DOHH2 (cell line): ENCODE measurements around the gene FRMPD4.

Experiments
- H3F3A ChIP-seq: fragments of 200-600 bp; sonication (generic), shearing (Covaris generic); 2 replicates; pipeline ENCODE4 v1.6.0; 2016; ENCODE audit warnings: antibody characterized with exemption, mild to moderate bottlenecking; ENCODE audit not compliant: control insufficient read depth, insufficient read depth
- H3K27ac ChIP-seq: fragments of 200-600 bp; sonication (generic); 2 replicates; pipeline ENCODE4 v1.5.1; 2014; ENCODE audit warnings: low read depth, mild to moderate bottlenecking, low read length, moderate library complexity
- H3K27me3 ChIP-seq: fragments of 200-600 bp; sonication (generic); 2 replicates; pipeline ENCODE4 v1.6.1; 2014; ENCODE audit warnings: mild to moderate bottlenecking, low read length, mixed read lengths; ENCODE audit not compliant: control insufficient read depth
- H3K36me3 ChIP-seq: fragments of 200-600 bp; sonication (generic); 2 replicates; pipeline ENCODE4 v1.6.1; 2014; ENCODE audit warnings: mild to moderate bottlenecking, low read length, moderate library complexity, mixed read lengths; ENCODE audit not compliant: control insufficient read depth
- H3K4me1 ChIP-seq: fragments of 200-600 bp; sonication (generic); 2 replicates; pipeline ENCODE4 v1.6.1; 2014; ENCODE audit warnings: mild to moderate bottlenecking, low read length, mixed read lengths; ENCODE audit not compliant: control insufficient read depth
- H3K4me2 ChIP-seq: fragments of 200-600 bp; sonication (generic); 2 replicates; pipeline ENCODE4 v1.6.0; 2014; ENCODE audit warnings: mild to moderate bottlenecking, low read length, moderate library complexity
- H3K4me3 ChIP-seq: fragments of 200-600 bp; sonication (generic); 2 replicates; pipeline ENCODE4 v1.5.1; 2014; ENCODE audit warnings: mild to moderate bottlenecking, low read length, mixed read lengths
- H3K79me2 ChIP-seq: fragments of 200-600 bp; sonication (generic); 2 replicates; pipeline ENCODE4 v1.6.1; 2014; ENCODE audit warnings: mild to moderate bottlenecking, low read length, mixed read lengths; ENCODE audit not compliant: control insufficient read depth
- H3K9me2 ChIP-seq: fragments of 200-600 bp; sonication (generic); replicated peaks from 2 replicates; pipeline ENCODE4 v1.6.1; 2014; ENCODE audit warnings: mild to moderate bottlenecking, low read length, mixed read lengths; ENCODE audit not compliant: control insufficient read depth
- H3K9me3 ChIP-seq: fragments of 200-600 bp; sonication (generic); 2 replicates; pipeline ENCODE4 v1.6.1; 2014; ENCODE audit warnings: antibody characterized with exemption, low read length, mixed read lengths; ENCODE audit not compliant: control insufficient read depth, insufficient read depth
- H4K20me1 ChIP-seq: fragments of 200-600 bp; sonication (generic); 2 replicates; pipeline ENCODE4 v1.6.0; 2014; ENCODE audit warnings: low read depth, mild to moderate bottlenecking, antibody characterized with exemption, low read length, moderate library complexity; ENCODE audit not compliant: control insufficient read depth, insufficient read depth
- CTCF ChIP-seq: fragments of 200-600 bp; sonication (generic); IDR thresholded peaks from one replicate; pipeline ENCODE4 v1.5.1; 2014; ENCODE audit warnings: antibody characterized with exemption, mild to moderate bottlenecking, low read depth, low read length; ENCODE audit not compliant: poor library complexity, severe bottlenecking
- EZH2phosphoT487 ChIP-seq: fragments of 200-600 bp; sonication (generic); IDR thresholded peaks from 2 replicates; pipeline ENCODE4 v1.6.1; 2017; ENCODE audit warnings: borderline replicate concordance, mild to moderate bottlenecking, antibody characterized with exemption, low read length, moderate library complexity, mixed read lengths

FRMPD4 gene

GRCh38 chrX:12471061-12471460 lies 332.8 kb downstream of the FRMPD4 start:
- Histone ChIP-seq H3K9me3 (no peaks in the 10 kb centered on the region), H4K20me1 (no peaks in the 10 kb centered on the region)

GRCh38 chrX:12480956-12481355 lies 342.7 kb downstream of the FRMPD4 start:
- no peaks in the 10 kb centered on the region for H3K4me1 ChIP-seq
- no peaks in the 10 kb centered on the region for H3K79me2 ChIP-seq
- no peak overlapping the region for H3K27ac ChIP-seq
- TF ChIP-seq EZH2phosphoT487 (no peak), CTCF (no peak)
- H3F3A ChIP-seq = no peaks in the 10 kb centered on the region
- no peaks in the 10 kb centered on the region for H3K9me2 ChIP-seq
- no peaks in the 10 kb centered on the region for H3K27me3 ChIP-seq
- no peak overlapping the region for H3K4me2 ChIP-seq
- H4K20me1 ChIP-seq = no peaks in the 10 kb centered on the region
- H3K4me3 ChIP-seq = no peak overlapping the region
- no peaks in the 10 kb centered on the region for H3K36me3 ChIP-seq
- no peaks in the 10 kb centered on the region for H3K9me3 ChIP-seq

More at GRCh38 chrX:12471061-12471460, 332.8 kb downstream of the FRMPD4 start:
- Histone ChIP-seq H3K27ac (no peak overlapping the region), H3F3A (no peaks in the 10 kb centered on the region), H3K4me2 (no peak overlapping the region), H3K4me3 (no peak overlapping the region), H3K79me2 (no peaks in the 10 kb centered on the region), H3K4me1 (no peaks in the 10 kb centered on the region), H3K27me3 (no peaks in the 10 kb centered on the region), H3K36me3 (no peaks in the 10 kb centered on the region), H3K9me2 (no peaks in the 10 kb centered on the region)
- TF ChIP-seq CTCF = no peak
- no peak for TF ChIP-seq EZH2phosphoT487

GRCh38 chrX:12488220-12488619 lies 349.9 kb downstream of the FRMPD4 start:
- H3K36me3 ChIP-seq = no peaks in the 10 kb centered on the region
- H3K27me3 ChIP-seq = no peaks in the 10 kb centered on the region
- no peaks in the 10 kb centered on the region for H3F3A ChIP-seq
- no peaks in the 10 kb centered on the region for H3K9me2 ChIP-seq
- H3K9me3 ChIP-seq = no peaks in the 10 kb centered on the region
- no peak for TF ChIP-seq CTCF
- TF ChIP-seq EZH2phosphoT487 = no peak
- H3K79me2 ChIP-seq = no peaks in the 10 kb centered on the region
- no peak overlapping the region for H3K4me3 ChIP-seq
- no peaks in the 10 kb centered on the region for H3K4me1 ChIP-seq
- no peak overlapping the region for H3K27ac ChIP-seq
- H3K4me2 ChIP-seq = no peak overlapping the region
- H4K20me1 ChIP-seq = no peaks in the 10 kb centered on the region

GRCh38 chrX:12488771-12489170 lies 350.5 kb downstream of the FRMPD4 start:
- TF ChIP-seq CTCF = no peak
- TF ChIP-seq EZH2phosphoT487 = no peak
- Histone ChIP-seq H3K4me3 (no peak overlapping the region), H3K27ac (no peak overlapping the region)

More at GRCh38 chrX:12488771-12489170, 350.5 kb downstream of the FRMPD4 start:
- Histone ChIP-seq H3K4me2 (no peak overlapping the region), H4K20me1 (no peaks in the 10 kb centered on the region), H3K9me2 (no peaks in the 10 kb centered on the region), H3F3A (no peaks in the 10 kb centered on the region), H3K79me2 (no peaks in the 10 kb centered on the region), H3K9me3 (no peaks in the 10 kb centered on the region), H3K27me3 (no peaks in the 10 kb centered on the region), H3K4me1 (no peaks in the 10 kb centered on the region), H3K36me3 (no peaks in the 10 kb centered on the region)
